Panc1 (cell line): Measurements from ENCODE around the gene ALOX15B.

Source experiments
- POLR2AphosphoS5 ChIP-seq: IDR thresholded peaks from 2 replicates; pipeline ENCODE4 v1.6.1; 2012; ENCODE audit warnings: mild to moderate bottlenecking, low read depth, low read length, moderate library complexity
- TCF7L2 ChIP-seq: IDR thresholded peaks from 2 replicates; pipeline ENCODE4 v1.6.1; 2011; ENCODE audit warnings: mild to moderate bottlenecking, low read depth, low read length, inconsistent platforms
- TF ChIP-seq, protein P1 (sequence below): fragments of 450-650 bp; IDR thresholded peaks from 2 replicates; pipeline ENCODE4 v1.5.1; 2017; ENCODE audit warnings: mild to moderate bottlenecking
- TF ChIP-seq, protein P2 (sequence below), 2 experiments: IDR thresholded peaks; 2 replicates each; pipeline ENCODE4 v1.6.1; 2011 to 2012; ENCODE audit warnings: low read depth in 2 of 2, control low read depth in 1 of 2, low read length in 1 of 2, mild to moderate bottlenecking in 1 of 2, moderate library complexity in 1 of 2; ENCODE audit not compliant: insufficient read depth in 1 of 2

DNA sequence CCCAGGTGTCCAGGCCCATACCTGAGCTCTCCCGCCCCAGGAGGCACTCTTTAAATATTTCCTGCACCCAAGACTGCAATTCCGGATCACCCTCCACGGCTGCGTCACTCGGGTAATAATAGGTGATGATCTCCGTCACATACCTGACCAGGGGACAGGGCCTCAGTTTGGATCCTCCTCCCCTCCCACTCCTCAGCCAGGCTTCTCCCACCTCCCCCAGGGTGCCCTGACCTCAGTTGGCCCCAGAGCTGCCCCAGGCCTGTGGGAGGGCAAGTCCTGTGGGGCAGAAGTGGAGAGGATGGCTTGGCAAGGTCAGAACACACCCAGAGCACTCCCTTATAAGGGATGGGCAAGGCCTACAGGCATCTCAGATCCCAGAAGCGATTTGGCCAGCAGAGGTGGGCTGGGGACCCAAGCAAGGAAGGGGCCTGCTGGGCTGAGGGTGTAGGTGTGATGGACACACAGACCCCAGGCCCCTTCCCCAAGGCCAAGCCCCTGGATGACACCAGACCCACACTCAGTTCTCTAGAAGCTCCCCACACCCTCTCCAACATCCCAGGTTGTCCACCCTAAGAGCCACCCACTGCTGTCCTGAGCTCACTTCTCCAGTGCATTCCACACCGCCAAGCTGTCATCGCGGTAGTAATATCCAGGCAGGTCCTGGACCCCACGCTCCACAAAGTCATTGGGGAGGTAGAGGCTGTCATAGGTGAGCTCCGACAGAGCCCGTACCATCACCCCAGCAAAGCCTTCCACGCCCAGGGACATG lies 36.9 kb downstream of the ALOX15B start:
- TF ChIP-seq, protein P1, sequence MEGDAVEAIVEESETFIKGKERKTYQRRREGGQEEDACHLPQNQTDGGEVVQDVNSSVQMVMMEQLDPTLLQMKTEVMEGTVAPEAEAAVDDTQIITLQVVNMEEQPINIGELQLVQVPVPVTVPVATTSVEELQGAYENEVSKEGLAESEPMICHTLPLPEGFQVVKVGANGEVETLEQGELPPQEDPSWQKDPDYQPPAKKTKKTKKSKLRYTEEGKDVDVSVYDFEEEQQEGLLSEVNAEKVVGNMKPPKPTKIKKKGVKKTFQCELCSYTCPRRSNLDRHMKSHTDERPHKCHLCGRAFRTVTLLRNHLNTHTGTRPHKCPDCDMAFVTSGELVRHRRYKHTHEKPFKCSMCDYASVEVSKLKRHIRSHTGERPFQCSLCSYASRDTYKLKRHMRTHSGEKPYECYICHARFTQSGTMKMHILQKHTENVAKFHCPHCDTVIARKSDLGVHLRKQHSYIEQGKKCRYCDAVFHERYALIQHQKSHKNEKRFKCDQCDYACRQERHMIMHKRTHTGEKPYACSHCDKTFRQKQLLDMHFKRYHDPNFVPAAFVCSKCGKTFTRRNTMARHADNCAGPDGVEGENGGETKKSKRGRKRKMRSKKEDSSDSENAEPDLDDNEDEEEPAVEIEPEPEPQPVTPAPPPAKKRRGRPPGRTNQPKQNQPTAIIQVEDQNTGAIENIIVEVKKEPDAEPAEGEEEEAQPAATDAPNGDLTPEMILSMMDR = no peak
- TF ChIP-seq, protein P2, sequence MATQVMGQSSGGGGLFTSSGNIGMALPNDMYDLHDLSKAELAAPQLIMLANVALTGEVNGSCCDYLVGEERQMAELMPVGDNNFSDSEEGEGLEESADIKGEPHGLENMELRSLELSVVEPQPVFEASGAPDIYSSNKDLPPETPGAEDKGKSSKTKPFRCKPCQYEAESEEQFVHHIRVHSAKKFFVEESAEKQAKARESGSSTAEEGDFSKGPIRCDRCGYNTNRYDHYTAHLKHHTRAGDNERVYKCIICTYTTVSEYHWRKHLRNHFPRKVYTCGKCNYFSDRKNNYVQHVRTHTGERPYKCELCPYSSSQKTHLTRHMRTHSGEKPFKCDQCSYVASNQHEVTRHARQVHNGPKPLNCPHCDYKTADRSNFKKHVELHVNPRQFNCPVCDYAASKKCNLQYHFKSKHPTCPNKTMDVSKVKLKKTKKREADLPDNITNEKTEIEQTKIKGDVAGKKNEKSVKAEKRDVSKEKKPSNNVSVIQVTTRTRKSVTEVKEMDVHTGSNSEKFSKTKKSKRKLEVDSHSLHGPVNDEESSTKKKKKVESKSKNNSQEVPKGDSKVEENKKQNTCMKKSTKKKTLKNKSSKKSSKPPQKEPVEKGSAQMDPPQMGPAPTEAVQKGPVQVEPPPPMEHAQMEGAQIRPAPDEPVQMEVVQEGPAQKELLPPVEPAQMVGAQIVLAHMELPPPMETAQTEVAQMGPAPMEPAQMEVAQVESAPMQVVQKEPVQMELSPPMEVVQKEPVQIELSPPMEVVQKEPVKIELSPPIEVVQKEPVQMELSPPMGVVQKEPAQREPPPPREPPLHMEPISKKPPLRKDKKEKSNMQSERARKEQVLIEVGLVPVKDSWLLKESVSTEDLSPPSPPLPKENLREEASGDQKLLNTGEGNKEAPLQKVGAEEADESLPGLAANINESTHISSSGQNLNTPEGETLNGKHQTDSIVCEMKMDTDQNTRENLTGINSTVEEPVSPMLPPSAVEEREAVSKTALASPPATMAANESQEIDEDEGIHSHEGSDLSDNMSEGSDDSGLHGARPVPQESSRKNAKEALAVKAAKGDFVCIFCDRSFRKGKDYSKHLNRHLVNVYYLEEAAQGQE (IDR thresholded peaks at IDR 0.05; ENCODE audit: insufficient read depth in 1 of 2, low read depth in 2 of 2, low read length in 1 of 2) = no peak
- TF ChIP-seq POLR2AphosphoS5 (no peak), TCF7L2 (no peak)
